ENCODE results near the gene MPZL1.
A peak's percentile ranks its signal among the peaks of the same experiment; 100 is the strongest.

The MPZL1 gene

GRCh38 chr1:167694691-167695090 lies 27.1 kb upstream of the MPZL1 start:
- TF ChIP-seq SPI1 (IDR thresholded peaks at IDR 0.05; ENCODE audit: borderline replicate concordance, low read depth) (no peak), REST (IDR thresholded peaks at IDR 0.05; ENCODE audit: insufficient replicate concordance, low read depth) (no peak), GABPA (IDR thresholded peaks at IDR 0.05; ENCODE audit: low read depth) (no peak), POLR2AphosphoS5 (IDR thresholded peaks at IDR 0.05; ENCODE audit: low read depth) (no peak)
- TF ChIP-seq, protein P1, sequence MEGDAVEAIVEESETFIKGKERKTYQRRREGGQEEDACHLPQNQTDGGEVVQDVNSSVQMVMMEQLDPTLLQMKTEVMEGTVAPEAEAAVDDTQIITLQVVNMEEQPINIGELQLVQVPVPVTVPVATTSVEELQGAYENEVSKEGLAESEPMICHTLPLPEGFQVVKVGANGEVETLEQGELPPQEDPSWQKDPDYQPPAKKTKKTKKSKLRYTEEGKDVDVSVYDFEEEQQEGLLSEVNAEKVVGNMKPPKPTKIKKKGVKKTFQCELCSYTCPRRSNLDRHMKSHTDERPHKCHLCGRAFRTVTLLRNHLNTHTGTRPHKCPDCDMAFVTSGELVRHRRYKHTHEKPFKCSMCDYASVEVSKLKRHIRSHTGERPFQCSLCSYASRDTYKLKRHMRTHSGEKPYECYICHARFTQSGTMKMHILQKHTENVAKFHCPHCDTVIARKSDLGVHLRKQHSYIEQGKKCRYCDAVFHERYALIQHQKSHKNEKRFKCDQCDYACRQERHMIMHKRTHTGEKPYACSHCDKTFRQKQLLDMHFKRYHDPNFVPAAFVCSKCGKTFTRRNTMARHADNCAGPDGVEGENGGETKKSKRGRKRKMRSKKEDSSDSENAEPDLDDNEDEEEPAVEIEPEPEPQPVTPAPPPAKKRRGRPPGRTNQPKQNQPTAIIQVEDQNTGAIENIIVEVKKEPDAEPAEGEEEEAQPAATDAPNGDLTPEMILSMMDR (IDR thresholded peaks at IDR 0.05; ENCODE audit: insufficient read depth, low read length): no peak
- Histone ChIP-seq H3K27ac (replicated peaks) (no peak overlapping the region), H3K4me3 (replicated peaks; ENCODE audit: insufficient read depth, low read length) (no peak overlapping the region), H3K27me3 (ENCODE audit: insufficient read depth, poor library complexity, severe bottlenecking) (no peaks in the 10 kb centered on the region)
- no peak for DNase-seq (ENCODE audit: low read depth in 1 of 2, low spot score in 1 of 2)

DNA sequence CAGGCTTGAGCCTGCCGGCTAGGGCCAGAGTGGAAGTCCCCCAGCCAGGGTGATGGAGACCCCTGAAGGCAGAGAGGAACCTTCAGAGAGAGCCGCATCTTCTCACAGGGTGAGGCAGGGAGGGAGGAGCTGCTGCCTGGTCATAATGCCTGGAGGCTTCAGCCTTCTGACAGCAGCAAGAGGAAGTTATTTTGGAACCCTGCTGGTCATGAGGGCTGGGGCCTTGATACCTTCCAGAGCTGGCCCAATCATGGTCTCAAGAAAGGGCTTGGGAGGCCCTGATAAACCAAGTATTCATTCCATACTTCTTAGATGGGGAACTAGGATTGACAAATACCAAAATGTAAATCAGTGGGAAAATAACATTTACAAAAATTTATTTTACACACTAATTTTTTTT lies 26.6 kb upstream of the MPZL1 start:
- H3K27ac ChIP-seq (replicated peaks): no peak overlapping the region
- no peak for TF ChIP-seq REST (IDR thresholded peaks at IDR 0.05; ENCODE audit: insufficient replicate concordance, low read depth)
- TF ChIP-seq POLR2AphosphoS5 (IDR thresholded peaks at IDR 0.05; ENCODE audit: low read depth): no peak
- TF ChIP-seq GABPA (IDR thresholded peaks at IDR 0.05; ENCODE audit: low read depth): no peak
- TF ChIP-seq, protein P1 (IDR thresholded peaks at IDR 0.05; ENCODE audit: insufficient read depth, low read length): no peak
- no peak for TF ChIP-seq SPI1 (IDR thresholded peaks at IDR 0.05; ENCODE audit: borderline replicate concordance, low read depth)
- H3K27me3 ChIP-seq (ENCODE audit: insufficient read depth, poor library complexity, severe bottlenecking): no peaks in the 10 kb centered on the region
- H3K4me3 ChIP-seq (replicated peaks; ENCODE audit: insufficient read depth, low read length): no peak overlapping the region
- peak in 1 of 2 experiments; percentile 36 for DNase-seq (ENCODE audit: low read depth in 1 of 2, low spot score in 1 of 2)

- Histone ChIP-seq H3K4me3 (replicated peaks; ENCODE audit: insufficient read depth, low read length) (no peak overlapping the region), H3K27ac (replicated peaks) (no peak overlapping the region), H3K27me3 (ENCODE audit: insufficient read depth, poor library complexity, severe bottlenecking) (no peaks in the 10 kb centered on the region)
- no peak for DNase-seq (ENCODE audit: low read depth in 1 of 2, low spot score in 1 of 2)
- TF ChIP-seq POLR2AphosphoS5 (IDR thresholded peaks at IDR 0.05; ENCODE audit: low read depth): no peak
- no peak for TF ChIP-seq GABPA (IDR thresholded peaks at IDR 0.05; ENCODE audit: low read depth)
- TF ChIP-seq REST (IDR thresholded peaks at IDR 0.05; ENCODE audit: insufficient replicate concordance, low read depth): no peak
- TF ChIP-seq, protein P1 (IDR thresholded peaks at IDR 0.05; ENCODE audit: insufficient read depth, low read length): no peak
- TF ChIP-seq SPI1 (IDR thresholded peaks at IDR 0.05; ENCODE audit: borderline replicate concordance, low read depth): no peak
Measured at GRCh38 chr1:167695756-167696561, 25.8 kb upstream of the MPZL1 start.

Data from HL-60 (cell line).